Activated naive CD4-positive, alpha-beta T cell treated with anti-CD3 and anti-CD28 coated beads, Interleukin-2, amount 50 U/mL, for 24 hours (primary cell): Measurements from ENCODE around the gene C1orf226.

Source experiments
- H3K27ac Mint-ChIP-seq: one replicate; pipeline ENCODE4 v1.8.0; 2021; ENCODE audit warnings: mild to moderate bottlenecking, mixed read lengths
- H3K27me3 Mint-ChIP-seq: one replicate; pipeline ENCODE4 v1.8.0; 2021; ENCODE audit warnings: mixed read lengths
- H3K36me3 Mint-ChIP-seq: one replicate; pipeline ENCODE4 v1.8.0; 2021; ENCODE audit warnings: mixed read lengths
- H3K4me1 Mint-ChIP-seq: one replicate; pipeline ENCODE4 v1.8.0; 2021; ENCODE audit warnings: mixed read lengths
- H3K4me3 Mint-ChIP-seq: one replicate; pipeline ENCODE4 v1.8.0; 2021; ENCODE audit warnings: mild to moderate bottlenecking, mixed read lengths
- H3K9me3 Mint-ChIP-seq: one replicate; pipeline ENCODE4 v1.8.0; 2021; ENCODE audit warnings: mixed read lengths

C1orf226 gene

GRCh38 chr1:162360237-162360873 is 21.2 kb upstream of the C1orf226 start:
- Mint-ChIP-seq H3K4me1 (no peaks in the 10 kb centered on the region), H3K9me3 (no peaks in the 10 kb centered on the region), H3K27me3 (no peaks in the 10 kb centered on the region), H3K27ac (no peak overlapping the region), H3K36me3 (no peaks in the 10 kb centered on the region), H3K4me3 (no peak overlapping the region)

- Mint-ChIP-seq H3K27me3 (no peaks in the 10 kb centered on the region), H3K9me3 (no peaks in the 10 kb centered on the region), H3K4me1 (no peaks in the 10 kb centered on the region), H3K27ac (no peak overlapping the region), H3K36me3 (no peaks in the 10 kb centered on the region), H3K4me3 (no peak overlapping the region)
These were observed 20.7 kb upstream of the C1orf226 start for GRCh38 chr1:162360874-162361260.

- Mint-ChIP-seq H3K27me3 (no peaks in the 10 kb centered on the region), H3K4me1 (no peaks in the 10 kb centered on the region), H3K9me3 (no peaks in the 10 kb centered on the region), H3K27ac (no peak overlapping the region), H3K36me3 (no peaks in the 10 kb centered on the region), H3K4me3 (no peak overlapping the region)
These were observed 20.2 kb upstream of the C1orf226 start for GRCh38 chr1:162361349-162361748.

- no peaks in the 10 kb centered on the region for H3K27me3 Mint-ChIP-seq
These were observed 17.7 kb upstream of the C1orf226 start for GRCh38 chr1:162363823-162364222.

GRCh38 chr1:162364498-162364897 is 17.0 kb upstream of the C1orf226 start:
- Mint-ChIP-seq H3K27me3 (no peaks in the 10 kb centered on the region), H3K4me3 (no peak overlapping the region), H3K27ac (no peak overlapping the region), H3K36me3 (no peaks in the 10 kb centered on the region), H3K4me1 (no peaks in the 10 kb centered on the region), H3K9me3 (no peaks in the 10 kb centered on the region)

More at GRCh38 chr1:162363823-162364222, 17.7 kb upstream of the C1orf226 start:
- Mint-ChIP-seq H3K36me3 (no peaks in the 10 kb centered on the region), H3K27ac (no peak overlapping the region), H3K9me3 (no peaks in the 10 kb centered on the region), H3K4me3 (no peak overlapping the region), H3K4me1 (no peaks in the 10 kb centered on the region)

- no peaks in the 10 kb centered on the region for H3K9me3 Mint-ChIP-seq
- H3K27me3 Mint-ChIP-seq, result no peaks in the 10 kb centered on the region
- no peaks in the 10 kb centered on the region for H3K36me3 Mint-ChIP-seq
- no peaks in the 10 kb centered on the region for H3K4me1 Mint-ChIP-seq
- no peak overlapping the region for H3K27ac Mint-ChIP-seq
- H3K4me3 Mint-ChIP-seq, result no peak overlapping the region
These were observed 16.1 kb upstream of the C1orf226 start for GRCh38 chr1:162365284-162366020.

GRCh38 chr1:162366149-162366548 is 15.4 kb upstream of the C1orf226 start:
- H3K4me1 Mint-ChIP-seq, result no peaks in the 10 kb centered on the region
- no peak overlapping the region for H3K4me3 Mint-ChIP-seq
- no peaks in the 10 kb centered on the region for H3K36me3 Mint-ChIP-seq
- H3K27me3 Mint-ChIP-seq, result no peaks in the 10 kb centered on the region
- H3K9me3 Mint-ChIP-seq, result no peaks in the 10 kb centered on the region
- H3K27ac Mint-ChIP-seq, result no peak overlapping the region

- H3K36me3 Mint-ChIP-seq, result no peaks in the 10 kb centered on the region
- no peaks in the 10 kb centered on the region for H3K4me1 Mint-ChIP-seq
- H3K9me3 Mint-ChIP-seq, result no peaks in the 10 kb centered on the region
- no peak overlapping the region for H3K4me3 Mint-ChIP-seq
- no peaks in the 10 kb centered on the region for H3K27me3 Mint-ChIP-seq
- no peak overlapping the region for H3K27ac Mint-ChIP-seq
These were observed 14.9 kb upstream of the C1orf226 start for GRCh38 chr1:162366671-162367070.

GRCh38 chr1:162367073-162367472 is 14.5 kb upstream of the C1orf226 start:
- H3K4me3 Mint-ChIP-seq, result no peak overlapping the region
- no peaks in the 10 kb centered on the region for H3K27me3 Mint-ChIP-seq
- no peak overlapping the region for H3K27ac Mint-ChIP-seq
- no peaks in the 10 kb centered on the region for H3K36me3 Mint-ChIP-seq
- no peaks in the 10 kb centered on the region for H3K9me3 Mint-ChIP-seq
- H3K4me1 Mint-ChIP-seq, result no peaks in the 10 kb centered on the region

GRCh38 chr1:162367772-162368171 is 13.8 kb upstream of the C1orf226 start:
- no peaks in the 10 kb centered on the region for H3K36me3 Mint-ChIP-seq
- no peak overlapping the region for H3K27ac Mint-ChIP-seq
- H3K27me3 Mint-ChIP-seq, result peaks cover 2% of the 10 kb centered on the region
- H3K4me3 Mint-ChIP-seq, result no peak overlapping the region
- H3K9me3 Mint-ChIP-seq, result no peaks in the 10 kb centered on the region
- no peaks in the 10 kb centered on the region for H3K4me1 Mint-ChIP-seq

- no peak overlapping the region for H3K4me3 Mint-ChIP-seq
- no peaks in the 10 kb centered on the region for H3K36me3 Mint-ChIP-seq
- H3K27me3 Mint-ChIP-seq, result peaks cover 2% of the 10 kb centered on the region
- no peaks in the 10 kb centered on the region for H3K9me3 Mint-ChIP-seq
- no peak overlapping the region for H3K27ac Mint-ChIP-seq
- no peaks in the 10 kb centered on the region for H3K4me1 Mint-ChIP-seq
These were observed 13.1 kb upstream of the C1orf226 start for GRCh38 chr1:162368451-162368850.

GRCh38 chr1:162369571-162369970 is 12.0 kb upstream of the C1orf226 start:
- Mint-ChIP-seq H3K4me1 (no peaks in the 10 kb centered on the region), H3K27me3 (peaks cover 2% of the 10 kb centered on the region), H3K9me3 (no peaks in the 10 kb centered on the region), H3K36me3 (no peaks in the 10 kb centered on the region), H3K4me3 (no peak overlapping the region), H3K27ac (no peak overlapping the region)

GRCh38 chr1:162370161-162370560 is 11.4 kb upstream of the C1orf226 start:
- Mint-ChIP-seq H3K9me3 (no peaks in the 10 kb centered on the region), H3K4me3 (no peak overlapping the region)

GRCh38 chr1:162370721-162371120 is 10.8 kb upstream of the C1orf226 start:
- Mint-ChIP-seq H3K4me1 (no peaks in the 10 kb centered on the region), H3K4me3 (no peak overlapping the region), H3K9me3 (no peaks in the 10 kb centered on the region), H3K27ac (no peak overlapping the region), H3K27me3 (peaks cover 2% of the 10 kb centered on the region), H3K36me3 (no peaks in the 10 kb centered on the region)

More at GRCh38 chr1:162370161-162370560, 11.4 kb upstream of the C1orf226 start:
- no peak overlapping the region for H3K27ac Mint-ChIP-seq
- H3K27me3 Mint-ChIP-seq, result peaks cover 2% of the 10 kb centered on the region
- no peaks in the 10 kb centered on the region for H3K36me3 Mint-ChIP-seq
- H3K4me1 Mint-ChIP-seq, result no peaks in the 10 kb centered on the region

GRCh38 chr1:162371611-162372010 is 9.9 kb upstream of the C1orf226 start:
- Mint-ChIP-seq H3K4me3 (no peak overlapping the region), H3K27ac (no peak overlapping the region), H3K4me1 (no peaks in the 10 kb centered on the region), H3K27me3 (peaks cover 2% of the 10 kb centered on the region), H3K9me3 (no peaks in the 10 kb centered on the region), H3K36me3 (no peaks in the 10 kb centered on the region)

- no peak overlapping the region for H3K27ac Mint-ChIP-seq
- H3K4me3 Mint-ChIP-seq, result no peak overlapping the region
- peaks cover 2% of the 10 kb centered on the region for H3K27me3 Mint-ChIP-seq
- H3K36me3 Mint-ChIP-seq, result no peaks in the 10 kb centered on the region
- H3K9me3 Mint-ChIP-seq, result no peaks in the 10 kb centered on the region
- no peaks in the 10 kb centered on the region for H3K4me1 Mint-ChIP-seq
These were observed 9.1 kb upstream of the C1orf226 start for GRCh38 chr1:162372159-162373071.
